ENCODE results near the gene ACACA. TPM values are rescaled to one million over a fixed set of nuclear protein-coding genes. Genes with fewer than 3 reads are reported as not detected.

ACACA gene
- total and polyA plus RNA-seq, 9 donors, result 10.9 to 104 (median 37.9) TPM

GRCh38 chr17:37088913-37089312 lies 317.7 kb downstream of the ACACA start:
- intact Hi-C loops (cut with DNase I), result no loop called here
- no peak overlapping the region for H3K27ac ChIP-seq
- no peaks in the 10 kb centered on the region for H3K36me3 ChIP-seq
- WGBS, 3 donors, result 77 to 86% (median 84%) methylated on average over 11 of the region's 11 CpGs
- H3K4me1 ChIP-seq (ENCODE audit: insufficient read depth), result no peaks in the 10 kb centered on the region
- no peaks in the 10 kb centered on the region for H3K9me3 ChIP-seq
- TF ChIP-seq POLR2A (IDR thresholded peaks at IDR 0.05) (no peak), EP300 (IDR thresholded peaks at IDR 0.05) (no peak), CTCF (IDR thresholded peaks at IDR 0.05) (no peak)
- H3K27me3 ChIP-seq, result no peaks in the 10 kb centered on the region
- H3K4me3 ChIP-seq, result no peak overlapping the region
- no peak for DNase-seq

GRCh38 chr17:37088459-37088858 lies 318.2 kb downstream of the ACACA start:
- no peak for DNase-seq
- WGBS, 3 donors, result 71 to 79% (median 77%) methylated on average over 3 of the region's 3 CpGs
- Histone ChIP-seq H3K27me3 (no peaks in the 10 kb centered on the region), H3K9me3 (no peaks in the 10 kb centered on the region), H3K27ac (no peak overlapping the region), H3K36me3 (no peaks in the 10 kb centered on the region), H3K4me3 (no peak overlapping the region), H3K4me1 (ENCODE audit: insufficient read depth) (no peaks in the 10 kb centered on the region)
- intact Hi-C loops (cut with DNase I), result no loop called here
- no peak for TF ChIP-seq EP300 (IDR thresholded peaks at IDR 0.05)
- no peak for TF ChIP-seq CTCF (IDR thresholded peaks at IDR 0.05)
- TF ChIP-seq POLR2A (IDR thresholded peaks at IDR 0.05), result no peak

GRCh38 chr17:37087683-37088082 lies 319.0 kb downstream of the ACACA start:
- Histone ChIP-seq H3K27ac (no peak overlapping the region), H3K4me1 (ENCODE audit: insufficient read depth) (no peaks in the 10 kb centered on the region), H3K27me3 (no peaks in the 10 kb centered on the region), H3K9me3 (no peaks in the 10 kb centered on the region), H3K36me3 (no peaks in the 10 kb centered on the region), H3K4me3 (no peak overlapping the region)
- intact Hi-C loops (cut with DNase I), result no loop called here
- WGBS, 3 donors, result 89 to 95% (median 90%) methylated on average over 5 of the region's 5 CpGs
- no peak for DNase-seq
- TF ChIP-seq EP300 (IDR thresholded peaks at IDR 0.05) (no peak), POLR2A (IDR thresholded peaks at IDR 0.05) (no peak), CTCF (IDR thresholded peaks at IDR 0.05) (no peak)

DNA sequence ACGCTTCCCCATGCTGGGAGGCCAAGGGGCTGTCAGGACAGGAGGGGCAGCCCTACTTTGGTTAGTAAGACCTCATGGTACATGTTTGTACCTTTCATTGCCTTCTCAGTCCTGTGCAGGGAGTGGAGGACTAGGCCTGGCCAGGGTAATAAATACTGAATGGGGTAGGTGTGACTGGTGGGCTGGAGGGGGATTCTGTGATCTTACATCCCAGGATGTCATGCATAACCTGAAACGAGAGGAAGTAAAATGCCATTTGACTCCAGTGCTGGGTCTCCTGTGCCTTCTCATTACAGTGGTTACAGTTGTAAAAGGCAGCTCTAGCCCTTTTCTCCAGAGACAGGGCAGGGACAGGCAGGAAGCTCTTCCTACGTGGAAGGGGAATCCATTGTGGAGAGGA lies 319.7 kb downstream of the ACACA start:
- Histone ChIP-seq H3K27me3 (no peaks in the 10 kb centered on the region), H3K4me3 (no peak overlapping the region), H3K4me1 (ENCODE audit: insufficient read depth) (no peaks in the 10 kb centered on the region), H3K36me3 (no peaks in the 10 kb centered on the region), H3K9me3 (no peaks in the 10 kb centered on the region), H3K27ac (no peak overlapping the region)
- intact Hi-C loops (cut with DNase I), result no loop called here
- no peak for DNase-seq
- TF ChIP-seq CTCF (IDR thresholded peaks at IDR 0.05), result no peak
- WGBS, 3 donors, result 84 to 97% (median 85%) methylated on average over 3 of the region's 3 CpGs

GRCh38 chr17:37086334-37086733 lies 320.3 kb downstream of the ACACA start:
- H3K9me3 ChIP-seq, result no peaks in the 10 kb centered on the region
- H3K27ac ChIP-seq, result no peak overlapping the region
- no peaks in the 10 kb centered on the region for H3K27me3 ChIP-seq
- no peak for TF ChIP-seq POLR2A (IDR thresholded peaks at IDR 0.05)
- TF ChIP-seq CTCF (IDR thresholded peaks at IDR 0.05), result no peak
- no peak for TF ChIP-seq EP300 (IDR thresholded peaks at IDR 0.05)
- H3K36me3 ChIP-seq, result no peaks in the 10 kb centered on the region
- intact Hi-C loops (cut with DNase I), result no loop called here
- DNase-seq, result no peak
- H3K4me1 ChIP-seq (ENCODE audit: insufficient read depth), result no peaks in the 10 kb centered on the region
- H3K4me3 ChIP-seq, result no peak overlapping the region
- WGBS, 3 donors, result 95 to 98% (median 96%) methylated on average over 3 of the region's 3 CpGs

Data from ovary (tissue), 9 donors.